ENCODE results near the gene MEDAG. TPM values are rescaled to one million over a fixed set of nuclear protein-coding genes. Genes with fewer than 3 reads are reported as not detected.

MEDAG gene
- total RNA-seq, 6 donors from 2014 or later, result 1.4 to 12.1 (median 5.1) TPM; not detected in 1

DNA sequence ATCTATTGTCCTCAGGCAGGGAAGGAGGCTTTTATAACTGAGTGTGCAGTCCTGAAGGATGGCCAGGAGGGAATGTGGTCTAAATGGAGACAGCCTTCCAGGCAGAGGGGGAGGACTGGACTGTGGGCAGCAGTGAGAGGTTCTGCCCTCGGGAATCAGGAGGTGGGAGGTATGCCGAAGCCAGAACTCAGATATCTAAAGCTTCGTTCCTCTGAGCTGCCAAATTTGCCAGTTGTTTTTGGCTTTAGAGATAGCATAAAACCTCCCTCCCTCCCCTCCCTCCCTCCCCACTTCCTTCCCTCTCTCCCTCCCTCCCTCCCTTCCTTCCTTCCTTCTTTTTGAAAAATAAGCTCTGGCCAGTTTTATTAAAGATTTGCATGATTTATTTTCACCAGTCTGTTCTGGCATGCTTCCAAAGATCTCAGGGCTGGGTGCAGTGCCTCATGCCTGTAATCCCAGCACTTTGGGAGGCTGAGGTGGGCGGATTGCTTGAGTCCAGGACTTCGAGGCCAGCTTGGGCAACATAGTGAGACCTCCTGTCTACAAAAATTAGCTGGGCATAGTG is 2.4 kb downstream of the MEDAG start:
- TF ChIP-seq, protein P1, sequence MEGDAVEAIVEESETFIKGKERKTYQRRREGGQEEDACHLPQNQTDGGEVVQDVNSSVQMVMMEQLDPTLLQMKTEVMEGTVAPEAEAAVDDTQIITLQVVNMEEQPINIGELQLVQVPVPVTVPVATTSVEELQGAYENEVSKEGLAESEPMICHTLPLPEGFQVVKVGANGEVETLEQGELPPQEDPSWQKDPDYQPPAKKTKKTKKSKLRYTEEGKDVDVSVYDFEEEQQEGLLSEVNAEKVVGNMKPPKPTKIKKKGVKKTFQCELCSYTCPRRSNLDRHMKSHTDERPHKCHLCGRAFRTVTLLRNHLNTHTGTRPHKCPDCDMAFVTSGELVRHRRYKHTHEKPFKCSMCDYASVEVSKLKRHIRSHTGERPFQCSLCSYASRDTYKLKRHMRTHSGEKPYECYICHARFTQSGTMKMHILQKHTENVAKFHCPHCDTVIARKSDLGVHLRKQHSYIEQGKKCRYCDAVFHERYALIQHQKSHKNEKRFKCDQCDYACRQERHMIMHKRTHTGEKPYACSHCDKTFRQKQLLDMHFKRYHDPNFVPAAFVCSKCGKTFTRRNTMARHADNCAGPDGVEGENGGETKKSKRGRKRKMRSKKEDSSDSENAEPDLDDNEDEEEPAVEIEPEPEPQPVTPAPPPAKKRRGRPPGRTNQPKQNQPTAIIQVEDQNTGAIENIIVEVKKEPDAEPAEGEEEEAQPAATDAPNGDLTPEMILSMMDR (IDR thresholded peaks at IDR 0.05), result no peak
- TF ChIP-seq POLR2A (IDR thresholded peaks at IDR 0.05) (no peak), EP300 (IDR thresholded peaks at IDR 0.05) (no peak), POLR2AphosphoS5 (IDR thresholded peaks at IDR 0.05) (no peak)
- Histone ChIP-seq H3K4me3 (no peak overlapping the region), H3K27me3 (peaks cover 0 to 17% (median 7%) of the 10 kb centered on the region in 4 donors), H3K27ac (no peak overlapping the region), H3K9me3 (no peaks in the 10 kb centered on the region), H3K36me3 (no peaks in the 10 kb centered on the region), H3K4me1 (peaks cover 9 to 26% (median 21%) of the 10 kb centered on the region in 4 donors)
- ATAC-seq (ENCODE audit: low FRiP score in 2 of 2) (peak in 1 of 2 donors; percentile 3), DNase-seq (no peak)
- WGBS, 2 donors, result 22 to 39% methylated on average over 5 of the region's 5 CpGs

DNA sequence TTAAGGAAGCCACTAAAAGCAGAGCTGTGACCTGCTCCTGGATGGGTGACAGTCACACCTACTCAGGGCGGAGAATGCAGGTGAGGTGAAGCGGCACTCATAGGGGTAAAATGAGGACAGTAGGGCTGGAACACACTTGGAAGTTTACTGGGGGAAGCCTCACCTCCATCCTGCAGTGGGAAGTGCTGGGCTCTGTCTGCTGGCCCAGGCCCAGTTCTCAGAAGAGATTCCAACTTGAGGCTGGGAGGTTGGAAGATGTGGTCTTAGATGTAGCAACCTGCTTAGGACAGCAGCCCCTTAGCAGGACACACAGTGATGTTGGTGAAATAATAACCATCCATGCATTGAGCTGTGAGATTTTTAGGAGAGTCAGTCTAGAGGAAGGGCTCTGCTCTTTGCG is 4.6 kb downstream of the MEDAG start:
- no peak for DNase-seq
- no peak overlapping the region for H3K4me3 ChIP-seq
- H3K27ac ChIP-seq, result no peak overlapping the region

DNA sequence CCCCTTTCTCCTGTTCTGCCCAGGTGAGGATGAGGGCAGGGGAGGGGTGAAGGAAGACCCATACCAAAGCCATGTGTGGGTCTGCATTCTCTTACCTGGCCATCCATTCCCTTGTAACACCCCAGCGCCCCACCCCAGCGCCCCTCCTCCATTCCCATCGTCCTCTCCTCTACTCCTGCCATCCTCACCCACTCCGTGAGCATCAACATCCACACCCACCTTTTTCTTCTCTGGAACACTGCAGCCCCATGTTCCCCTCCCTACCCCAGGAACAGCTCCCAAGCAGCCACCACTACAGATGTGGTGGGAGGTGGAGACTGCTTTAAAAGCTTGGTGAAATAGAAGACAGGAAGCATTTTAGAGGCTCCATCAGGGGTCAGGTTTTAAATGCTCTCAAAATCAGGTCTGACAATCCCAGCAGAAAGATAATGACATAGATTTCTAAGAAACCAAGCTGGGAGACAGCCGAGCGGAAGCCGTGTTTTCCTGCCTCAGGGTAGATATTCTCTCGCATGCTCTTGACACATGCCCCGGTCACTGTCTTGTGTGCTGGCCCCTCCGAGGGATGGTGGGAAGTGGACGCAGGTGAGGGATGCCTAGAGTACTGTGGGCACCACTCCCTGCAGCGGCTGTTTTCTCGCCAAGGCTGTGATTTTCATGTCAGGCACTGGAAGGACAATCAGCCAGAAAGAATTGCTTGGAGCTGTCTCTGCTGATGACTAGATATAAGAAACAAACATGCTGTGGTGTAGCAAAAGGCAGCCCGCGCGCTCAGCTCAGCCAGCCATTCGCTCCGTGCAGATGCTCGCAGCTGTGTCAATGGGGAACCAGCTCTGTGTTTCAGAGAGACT is 9.8 kb downstream of the MEDAG start:
- 80% methylated on average over 19 of the region's 19 CpGs for WGBS, 2 donors
- Histone ChIP-seq H3K27me3 (no peaks in the 10 kb centered on the region), H3K4me3 (no peak overlapping the region), H3K36me3 (no peaks in the 10 kb centered on the region), H3K9me3 (no peaks in the 10 kb centered on the region), H3K4me1 (no peaks in the 10 kb centered on the region), H3K27ac (no peak overlapping the region)
- no peak for TF ChIP-seq POLR2A (IDR thresholded peaks at IDR 0.05)
- no peak for TF ChIP-seq POLR2AphosphoS5 (IDR thresholded peaks at IDR 0.05)
- TF ChIP-seq EP300 (IDR thresholded peaks at IDR 0.05), result no peak
- TF ChIP-seq, protein P1 (IDR thresholded peaks at IDR 0.05), result no peak
- DNase-seq (peak in 1 of 2 donors; percentile 38), ATAC-seq (ENCODE audit: low FRiP score in 2 of 2) (no peak)

More for the DNA sequence above, 4.6 kb downstream of the MEDAG start:
- Histone ChIP-seq H3K36me3 (no peaks in the 10 kb centered on the region), H3K27me3 (peaks cover 0 to 12% (median 5%) of the 10 kb centered on the region in 4 donors), H3K4me1 (peaks cover 9 to 26% (median 21%) of the 10 kb centered on the region in 4 donors), H3K9me3 (no peaks in the 10 kb centered on the region)
- no peak for ATAC-seq (ENCODE audit: low FRiP score in 2 of 2)
- TF ChIP-seq, protein P1 (IDR thresholded peaks at IDR 0.05), result no peak
- TF ChIP-seq EP300 (IDR thresholded peaks at IDR 0.05), result no peak
- TF ChIP-seq POLR2AphosphoS5 (IDR thresholded peaks at IDR 0.05), result no peak
- 90 to 91% methylated on average over 3 of the region's 3 CpGs for whole genome bisulfite sequencing, 2 donors

DNA sequence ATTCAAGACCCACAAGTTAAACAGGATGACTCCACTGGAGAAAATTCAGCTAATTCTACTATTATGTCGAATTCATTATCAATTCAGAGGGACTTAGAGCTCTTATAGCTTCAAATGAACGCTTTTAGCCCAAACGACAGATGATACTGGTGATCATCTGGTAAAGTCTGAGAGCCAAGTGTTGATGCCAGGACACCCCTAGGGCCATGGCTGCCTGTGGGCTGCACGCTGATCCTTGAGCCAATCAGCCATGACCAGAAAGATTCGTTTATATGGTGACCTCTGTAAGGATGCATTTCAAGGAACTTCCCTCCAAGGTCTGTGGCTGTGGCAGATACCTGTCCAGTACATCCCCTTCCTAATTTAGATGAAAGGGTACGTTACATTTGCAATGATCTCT is 10.9 kb downstream of the MEDAG start:
- DNase-seq, result no peak
- Histone ChIP-seq H3K9me3 (no peaks in the 10 kb centered on the region), H3K4me1 (no peaks in the 10 kb centered on the region), H3K4me3 (no peak overlapping the region), H3K36me3 (no peaks in the 10 kb centered on the region), H3K27me3 (no peaks in the 10 kb centered on the region), H3K27ac (no peak overlapping the region)
- TF ChIP-seq, protein P1 (IDR thresholded peaks at IDR 0.05), result no peak
- TF ChIP-seq POLR2A (IDR thresholded peaks at IDR 0.05) (no peak), EP300 (IDR thresholded peaks at IDR 0.05) (no peak), POLR2AphosphoS5 (IDR thresholded peaks at IDR 0.05) (no peak)
- no peak for ATAC-seq (ENCODE audit: low FRiP score in 2 of 2)
- 83 to 89% methylated on average over 6 of the region's 6 CpGs for WGBS, 2 donors
